Epithelial cell of prostate (primary cell): Measurements from ENCODE around the gene ANKHD1.
A peak's percentile ranks its signal among the peaks of the same experiment; 100 is the strongest.

ENCODE experiments used
- DNase-seq: peaks from one replicate; pipeline ENCODE4 v3.0.0-alpha.2; 2011; ENCODE audit warnings: low read depth, low spot score
- H3K27ac ChIP-seq: fragments of 450-650 bp; 2 replicates; pipeline ENCODE4 v1.5.1; 2017; ENCODE audit warnings: mild to moderate bottlenecking

Gene ANKHD1

GRCh38 chr5:140502834-140503233, 101.2 kb downstream of the ANKHD1 start:
- H3K27ac ChIP-seq, result no peak overlapping the region
- DNase-seq, result no peak

GRCh38 chr5:140509898-140510297, 108.3 kb downstream of the ANKHD1 start:
- no peak overlapping the region for H3K27ac ChIP-seq
- no peak for DNase-seq

GRCh38 chr5:140513124-140513523, 111.5 kb downstream of the ANKHD1 start:
- H3K27ac ChIP-seq, result no peak overlapping the region
- no peak for DNase-seq

GRCh38 chr5:140524003-140524402, 122.4 kb downstream of the ANKHD1 start:
- no peak overlapping the region for H3K27ac ChIP-seq
- DNase-seq, result no peak

- no peak for DNase-seq
- H3K27ac ChIP-seq, result peak overlapping the region; percentile 20
Observed at GRCh38 chr5:140540227-140540626, 138.6 kb downstream of the ANKHD1 start.

- no peak for DNase-seq
- no peak overlapping the region for H3K27ac ChIP-seq
Observed at GRCh38 chr5:140542972-140543371, 141.3 kb downstream of the ANKHD1 start.

GRCh38 chr5:140544986-140545385, 143.4 kb downstream of the ANKHD1 start:
- no peak for DNase-seq
- no peak overlapping the region for H3K27ac ChIP-seq

- H3K27ac ChIP-seq, result no peak overlapping the region
- DNase-seq, result no peak
Observed at GRCh38 chr5:140545606-140546005, 144.0 kb downstream of the ANKHD1 start.

GRCh38 chr5:140546851-140547507, 145.3 kb downstream of the ANKHD1 start:
- H3K27ac ChIP-seq, result peak overlapping the region; percentile 83
- DNase-seq, result no peak

GRCh38 chr5:140547508-140548299, 146.1 kb downstream of the ANKHD1 start, which contains the start of gene EIF4EBP3:
TSS of gene EIF4EBP3 (plus strand) at chr5:140547662. CDS start at chr5:140547738, 76 bp downstream.
- DNase-seq, result peak; percentile 73
- peak within 1 kb of the TSS; percentile 83 for H3K27ac ChIP-seq

- no peak for DNase-seq
- peak overlapping the region; percentile 83 for H3K27ac ChIP-seq
Observed at GRCh38 chr5:140548300-140548688, 146.7 kb downstream of the ANKHD1 start.

GRCh38 chr5:140548791-140549190, 147.2 kb downstream of the ANKHD1 start:
- peak overlapping the region; percentile 83 for H3K27ac ChIP-seq
- no peak for DNase-seq

- H3K27ac ChIP-seq, result peak overlapping the region; percentile 83
Observed at GRCh38 chr5:140549237-140550144, 147.9 kb downstream of the ANKHD1 start.

GRCh38 chr5:140550147-140551079, 148.8 kb downstream of the ANKHD1 start:
- no peak for DNase-seq
- H3K27ac ChIP-seq, result peak overlapping the region; percentile 83

More at GRCh38 chr5:140549237-140550144, 147.9 kb downstream of the ANKHD1 start:
- DNase-seq, result no peak

GRCh38 chr5:140551872-140552271, 150.2 kb downstream of the ANKHD1 start:
- DNase-seq, result no peak
- H3K27ac ChIP-seq, result peak overlapping the region; percentile 73

GRCh38 chr5:140553657-140554056, 152.0 kb downstream of the ANKHD1 start:
- peak overlapping the region; percentile 73 for H3K27ac ChIP-seq
- peak; percentile 67 for DNase-seq

GRCh38 chr5:140554454-140554853, 152.8 kb downstream of the ANKHD1 start:
- peak overlapping the region; percentile 73 for H3K27ac ChIP-seq
- DNase-seq, result no peak

GRCh38 chr5:140555747-140556312, 154.2 kb downstream of the ANKHD1 start:
- DNase-seq, result no peak
- H3K27ac ChIP-seq, result peak overlapping the region; percentile 73

- no peak for DNase-seq
Observed at GRCh38 chr5:140556438-140556837, 154.8 kb downstream of the ANKHD1 start.

More at GRCh38 chr5:140556438-140556837, 154.8 kb downstream of the ANKHD1 start:
- H3K27ac ChIP-seq, result peak overlapping the region; percentile 73
